Measurements from ENCODE around the gene FEV.

DNA sequence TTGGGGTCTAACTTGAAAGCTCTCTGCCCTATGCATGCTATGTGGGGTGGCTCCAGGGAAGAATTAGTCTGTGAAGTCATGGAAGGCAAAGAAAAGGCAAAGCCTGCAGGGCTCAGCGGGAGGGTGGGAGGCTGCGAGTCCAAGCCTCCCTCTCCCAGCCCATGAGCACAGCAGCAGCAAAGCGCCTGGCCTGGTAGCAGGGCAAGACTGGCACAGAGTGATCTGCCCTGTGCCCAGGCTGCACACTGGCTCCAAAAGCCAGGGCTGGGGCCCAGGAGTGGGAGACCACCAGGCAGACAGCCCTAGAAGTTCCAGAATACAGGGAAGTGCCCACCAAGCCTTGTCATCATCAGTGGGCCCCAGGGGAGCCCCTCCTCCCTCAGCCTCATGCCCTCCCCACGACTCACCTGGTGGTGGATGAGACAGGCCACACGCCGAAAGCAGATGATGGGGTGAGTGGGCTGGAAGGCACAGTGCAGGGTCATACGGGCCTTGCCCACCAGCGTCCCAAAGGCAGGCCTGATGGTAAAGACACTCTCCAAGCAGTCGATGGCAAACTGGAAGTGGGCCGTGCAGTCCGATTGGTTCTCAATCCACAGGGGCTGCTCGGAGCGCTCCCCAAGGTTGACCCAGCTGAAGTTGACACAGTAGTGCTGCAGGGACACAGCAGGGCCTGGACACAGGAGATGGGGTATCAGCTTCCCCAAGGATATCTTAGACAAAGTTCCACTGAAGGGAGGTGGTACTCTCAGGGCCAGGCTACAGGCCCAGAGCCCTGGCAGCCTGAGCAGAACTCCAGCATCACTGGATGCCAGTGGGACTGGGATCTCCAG, 44.2 kb upstream of the FEV start:
- TF ChIP-seq, protein P1, sequence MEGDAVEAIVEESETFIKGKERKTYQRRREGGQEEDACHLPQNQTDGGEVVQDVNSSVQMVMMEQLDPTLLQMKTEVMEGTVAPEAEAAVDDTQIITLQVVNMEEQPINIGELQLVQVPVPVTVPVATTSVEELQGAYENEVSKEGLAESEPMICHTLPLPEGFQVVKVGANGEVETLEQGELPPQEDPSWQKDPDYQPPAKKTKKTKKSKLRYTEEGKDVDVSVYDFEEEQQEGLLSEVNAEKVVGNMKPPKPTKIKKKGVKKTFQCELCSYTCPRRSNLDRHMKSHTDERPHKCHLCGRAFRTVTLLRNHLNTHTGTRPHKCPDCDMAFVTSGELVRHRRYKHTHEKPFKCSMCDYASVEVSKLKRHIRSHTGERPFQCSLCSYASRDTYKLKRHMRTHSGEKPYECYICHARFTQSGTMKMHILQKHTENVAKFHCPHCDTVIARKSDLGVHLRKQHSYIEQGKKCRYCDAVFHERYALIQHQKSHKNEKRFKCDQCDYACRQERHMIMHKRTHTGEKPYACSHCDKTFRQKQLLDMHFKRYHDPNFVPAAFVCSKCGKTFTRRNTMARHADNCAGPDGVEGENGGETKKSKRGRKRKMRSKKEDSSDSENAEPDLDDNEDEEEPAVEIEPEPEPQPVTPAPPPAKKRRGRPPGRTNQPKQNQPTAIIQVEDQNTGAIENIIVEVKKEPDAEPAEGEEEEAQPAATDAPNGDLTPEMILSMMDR (IDR thresholded peaks at IDR 0.05): no peak
- TF ChIP-seq POLR2A (IDR thresholded peaks at IDR 0.05): no peak
